ENCODE data around the gene TLCD4. TPM values are rescaled to one million over a fixed set of nuclear protein-coding genes. Genes with fewer than 3 reads are reported as not detected.

The TLCD4 gene
- total RNA-seq, 1 experiment from 2014 or later, result 12.1 TPM

GRCh38 chr1:95115708-95116137, 1.4 kb upstream of the TLCD4 start:
- H3K9me2 ChIP-seq (ENCODE audit: insufficient read depth), result no peaks in the 10 kb centered on the region
- ChIA-PET POLR2A (interaction anchor here (0.7 kb wide), 1 partner anchor 118 kb away, joined by 4 read pairs; the partner anchor contains the start of gene RWDD3), RAD21 (ENCODE audit: low non-redundant PET in 1 of 2, low total read pairs in 2 of 2, uncharacterized antibody in 2 of 2, unreplicated experiment in 2 of 2) (no interaction called here), CTCF (interaction anchor here (0.8 to 1.4 kb wide), 5 partner anchors 8 to 118 kb away, joined by 3 to 8 read pairs (median 3); partner anchors contain the start of gene RWDD3)
- H3K27ac ChIP-seq (ENCODE audit: low read depth, low read length), result no peak overlapping the region
- no peaks in the 10 kb centered on the region for H3K9me3 ChIP-seq (ENCODE audit: control insufficient read depth in 1 of 2, insufficient read depth in 1 of 2, low read depth in 1 of 2, low read length in 2 of 2)
- H3K36me3 ChIP-seq (ENCODE audit: control insufficient read depth in 1 of 2, insufficient read depth in 2 of 2, low read length in 2 of 2), result no peaks in the 10 kb centered on the region
- no TSS peak for BruUV-seq (replicated peaks)
- peaks cover 5% of the 10 kb centered on the region; the same call in 1 of the 2 replicates for H3K79me2 ChIP-seq (ENCODE audit: insufficient read depth, low read length)
- no peak overlapping the region for H3K4me3 ChIP-seq (replicated peaks in 1 of 2; ENCODE audit: low read depth in 1 of 2, low read length in 2 of 2)
- H2AFZ ChIP-seq (ENCODE audit: low read depth, low read length, poor library complexity, severe bottlenecking), result peak overlapping the region; percentile 36
- intact Hi-C loops (cut with micrococcal nuclease), result no loop called here
- no peaks in the 10 kb centered on the region for H3K27me3 ChIP-seq (ENCODE audit: insufficient read depth, low read length)
- ATAC-seq (no peak), DNase-seq (ENCODE audit: low read depth, low spot score) (no peak)
- H4K20me1 ChIP-seq (ENCODE audit: insufficient read depth), result no peaks in the 10 kb centered on the region
- H3K4me2 ChIP-seq (ENCODE audit: low read length), result 0 out of 2 replicates have a peak overlapping the region, but pooled peaks have one; percentile 82
- TF ChIP-seq CEBPB (IDR thresholded peaks at IDR 0.05; ENCODE audit: low read depth) (peak; percentile 70), POLR2AphosphoS5 (IDR thresholded peaks at IDR 0.05; ENCODE audit: low read depth, low read length) (no peak), RAD21 (IDR thresholded peaks at IDR 0.05; ENCODE audit: low read depth) (no peak), TCF7L2 (IDR thresholded peaks at IDR 0.05; ENCODE audit: borderline replicate concordance, extremely low read depth, insufficient read depth, insufficient read length) (no peak)
- peaks cover 7 to 18% of the 10 kb centered on the region in 2 experiments; a peak in 3 of 4 replicates for H3K4me1 ChIP-seq (ENCODE audit: control insufficient read depth in 1 of 2, insufficient read depth in 2 of 2, low read length in 2 of 2)
- no peak overlapping the region for H3K9ac ChIP-seq (ENCODE audit: low read length)

GRCh38 chr1:95116580-95117206, 462 bp upstream of the TLCD4 start:
- H3K4me2 ChIP-seq (ENCODE audit: low read length), result peak overlapping the region; percentile 82
- RAD21 ChIA-PET (ENCODE audit: low non-redundant PET in 1 of 2, low total read pairs in 2 of 2, uncharacterized antibody in 2 of 2, unreplicated experiment in 2 of 2), result interaction anchor here (0.7 to 1.0 kb wide), 2 partner anchors 117 to 139 kb away, joined by 3 to 8 read pairs; partner anchors contain the start of gene RWDD3 (in 1 of the 2)
- no peaks in the 10 kb centered on the region for H3K9me2 ChIP-seq (ENCODE audit: insufficient read depth)
- peaks cover 7 to 18% of the 10 kb centered on the region in 2 experiments; a peak in 3 of 4 replicates for H3K4me1 ChIP-seq (ENCODE audit: control insufficient read depth in 1 of 2, insufficient read depth in 2 of 2, low read length in 2 of 2)
- BruUV-seq (replicated peaks), result no TSS peak
- H3K9ac ChIP-seq (ENCODE audit: low read length), result peak overlapping the region; percentile 63
- CTCF ChIA-PET, result interaction anchor here (0.8 to 1.8 kb wide), 7 partner anchors 9 to 262 kb away, joined by 3 to 8 read pairs (median 6); partner anchors contain the start of gene RWDD3
- no peaks in the 10 kb centered on the region for H4K20me1 ChIP-seq (ENCODE audit: insufficient read depth)
- H3K27me3 ChIP-seq (ENCODE audit: insufficient read depth, low read length), result no peaks in the 10 kb centered on the region
- H3K9me3 ChIP-seq (ENCODE audit: control insufficient read depth in 1 of 2, insufficient read depth in 1 of 2, low read depth in 1 of 2, low read length in 2 of 2), result no peaks in the 10 kb centered on the region
- intact Hi-C loops (cut with micrococcal nuclease), result no loop called here
- ATAC-seq (peak; percentile 82), DNase-seq (ENCODE audit: low read depth, low spot score) (peak; percentile 57)
- peak overlapping the region; percentile 79 for H3K27ac ChIP-seq (ENCODE audit: low read depth, low read length)
- no peaks in the 10 kb centered on the region for H3K36me3 ChIP-seq (ENCODE audit: control insufficient read depth in 1 of 2, insufficient read depth in 2 of 2, low read length in 2 of 2)
- H3K79me2 ChIP-seq (ENCODE audit: insufficient read depth, low read length), result peaks cover 5% of the 10 kb centered on the region; the same call in 1 of the 2 replicates
- POLR2A ChIA-PET, result interaction anchor here (1.1 kb wide), 1 partner anchor 16 kb away, joined by 3 read pairs; no protein-coding TSS in a partner anchor
- peak overlapping the region; percentile 81 for H2AFZ ChIP-seq (ENCODE audit: low read depth, low read length, poor library complexity, severe bottlenecking)
- peak overlapping the region; percentile 71 to 76 for H3K4me3 ChIP-seq (replicated peaks in 1 of 2; ENCODE audit: low read depth in 1 of 2, low read length in 2 of 2)
- TF ChIP-seq CEBPB (IDR thresholded peaks at IDR 0.05; ENCODE audit: low read depth) (no peak), SIN3A (IDR thresholded peaks at IDR 0.05; ENCODE audit: low read depth) (peak; percentile 45; the same call in 1 of the 2 replicates), CTCF (IDR thresholded peaks at IDR 0.05 in 2 of 3, conservative IDR thresholded peaks at IDR 0.05 in 1 of 3; ENCODE audit: borderline replicate concordance in 1 of 3, insufficient read depth in 1 of 3, low read depth in 2 of 3, low read length in 2 of 3) (peak; percentile 74 to 76 (median 75); a peak in 5 of 6 replicates), ATF3 (IDR thresholded peaks at IDR 0.05) (no peak; the same call in 1 of the 2 replicates), EGR1 (IDR thresholded peaks at IDR 0.05; ENCODE audit: low read depth) (peak; percentile 95), MAX (IDR thresholded peaks at IDR 0.05) (peak; percentile 82), EZH2phosphoT487 (IDR thresholded peaks at IDR 0.05; ENCODE audit: borderline replicate concordance) (no peak), ZBTB33 (IDR thresholded peaks at IDR 0.05; ENCODE audit: extremely low read depth, insufficient replicate concordance, low read length) (no peak), SP1 (IDR thresholded peaks at IDR 0.05; ENCODE audit: low read depth) (no peak; the same call in 1 of the 2 replicates), ELF1 (IDR thresholded peaks at IDR 0.05; ENCODE audit: borderline replicate concordance, low read depth) (no peak)
